Nephron progenitor cell (in vitro differentiated cells): ENCODE results near the gene OR5C1.

Experiments used
- DNase-seq: peaks from one replicate; pipeline ENCODE4 v3.0.0; 2021
- H3K27ac Mint-ChIP-seq: 2 replicates; pipeline ENCODE4 v1.8.0; 2021; ENCODE audit warnings: mild to moderate bottlenecking, moderate library complexity, mixed read lengths
- H3K27me3 Mint-ChIP-seq: 2 replicates; pipeline ENCODE4 v1.8.0; 2021; ENCODE audit warnings: mild to moderate bottlenecking, low read depth, mixed read lengths; ENCODE audit not compliant: poor library complexity
- H3K36me3 Mint-ChIP-seq: 2 replicates; pipeline ENCODE4 v1.8.0; 2021; ENCODE audit warnings: low read depth, mixed read lengths
- H3K4me1 Mint-ChIP-seq: 2 replicates; pipeline ENCODE4 v1.8.0; 2021; ENCODE audit warnings: mixed read lengths
- H3K4me3 Mint-ChIP-seq: 2 replicates; pipeline ENCODE4 v1.8.0; 2021; ENCODE audit warnings: mild to moderate bottlenecking, moderate library complexity, mixed read lengths
- H3K9me3 Mint-ChIP-seq: 2 replicates; pipeline ENCODE4 v1.8.0; 2021; ENCODE audit warnings: mild to moderate bottlenecking, moderate library complexity, mixed read lengths
- TF ChIP-seq, protein P1 (sequence below): fragments of 200-600 bp; sonication (generic); IDR thresholded peaks from 2 replicates; pipeline ENCODE4 v1.5.0; 2021; ENCODE audit warnings: antibody characterized with exemption

Gene OR5C1

DNA sequence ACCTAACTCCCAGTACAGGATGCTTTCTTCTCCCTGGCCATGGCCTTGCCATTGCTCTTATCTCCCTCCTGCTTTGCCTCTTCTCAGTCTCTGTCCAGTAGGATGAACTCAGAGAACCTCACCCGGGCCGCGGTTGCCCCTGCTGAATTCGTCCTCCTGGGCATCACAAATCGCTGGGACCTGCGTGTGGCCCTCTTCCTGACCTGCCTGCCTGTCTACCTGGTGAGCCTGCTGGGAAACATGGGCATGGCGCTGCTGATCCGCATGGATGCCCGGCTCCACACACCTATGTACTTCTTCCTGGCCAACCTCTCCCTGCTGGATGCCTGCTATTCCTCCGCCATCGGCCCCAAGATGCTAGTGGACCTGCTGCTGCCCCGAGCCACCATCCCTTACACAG lies at the start of gene OR5C1:
OR5C1 (plus strand) TSS at position 103 of the 400 bp plus-strand sequence; CDS start at position 103, 0 bp downstream.
- TF ChIP-seq, protein P1, sequence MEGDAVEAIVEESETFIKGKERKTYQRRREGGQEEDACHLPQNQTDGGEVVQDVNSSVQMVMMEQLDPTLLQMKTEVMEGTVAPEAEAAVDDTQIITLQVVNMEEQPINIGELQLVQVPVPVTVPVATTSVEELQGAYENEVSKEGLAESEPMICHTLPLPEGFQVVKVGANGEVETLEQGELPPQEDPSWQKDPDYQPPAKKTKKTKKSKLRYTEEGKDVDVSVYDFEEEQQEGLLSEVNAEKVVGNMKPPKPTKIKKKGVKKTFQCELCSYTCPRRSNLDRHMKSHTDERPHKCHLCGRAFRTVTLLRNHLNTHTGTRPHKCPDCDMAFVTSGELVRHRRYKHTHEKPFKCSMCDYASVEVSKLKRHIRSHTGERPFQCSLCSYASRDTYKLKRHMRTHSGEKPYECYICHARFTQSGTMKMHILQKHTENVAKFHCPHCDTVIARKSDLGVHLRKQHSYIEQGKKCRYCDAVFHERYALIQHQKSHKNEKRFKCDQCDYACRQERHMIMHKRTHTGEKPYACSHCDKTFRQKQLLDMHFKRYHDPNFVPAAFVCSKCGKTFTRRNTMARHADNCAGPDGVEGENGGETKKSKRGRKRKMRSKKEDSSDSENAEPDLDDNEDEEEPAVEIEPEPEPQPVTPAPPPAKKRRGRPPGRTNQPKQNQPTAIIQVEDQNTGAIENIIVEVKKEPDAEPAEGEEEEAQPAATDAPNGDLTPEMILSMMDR, result no peak
- H3K4me3 Mint-ChIP-seq, result no peak within 1 kb of the TSS
- H3K4me1 Mint-ChIP-seq, result no peaks in the 10 kb centered on the region
- H3K27ac Mint-ChIP-seq, result no peak within 1 kb of the TSS
- H3K27me3 Mint-ChIP-seq, result peaks cover 11% of the 10 kb centered on the region
- no peaks in the 10 kb centered on the region for H3K36me3 Mint-ChIP-seq
- peaks cover 42% of the 10 kb centered on the region for H3K9me3 Mint-ChIP-seq
- no peak for DNase-seq

DNA sequence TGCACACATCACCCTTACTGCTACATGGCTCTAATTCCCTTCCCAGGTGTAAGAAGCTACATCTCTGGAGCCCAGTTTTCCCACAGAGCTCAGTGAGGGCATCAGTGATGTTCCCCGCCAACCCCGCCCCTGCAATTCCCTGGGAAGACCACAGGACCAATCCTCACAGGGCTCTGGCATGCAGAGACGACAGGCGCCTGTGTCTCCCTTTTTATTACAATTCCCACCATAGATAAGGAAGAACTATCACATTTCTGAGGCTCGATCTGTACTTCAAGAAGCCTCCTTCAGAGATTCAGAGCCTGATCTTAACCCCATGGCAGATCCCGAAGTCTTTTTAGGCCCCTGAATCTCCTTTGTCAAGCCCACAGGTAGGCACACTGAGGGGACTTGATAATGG lies 46.7 kb upstream of the OR5C1 start, which contains the start of gene OR1L6:
OR1L6 (plus strand) TSS at position 301 of the 400 bp plus-strand sequence. CDS start 7,545 bp downstream, outside the sequence.
- Mint-ChIP-seq H3K4me3 (no peak within 1 kb of the TSS), H3K27ac (no peak within 1 kb of the TSS), H3K9me3 (peaks cover 41% of the 10 kb centered on the region), H3K4me1 (no peaks in the 10 kb centered on the region), H3K27me3 (peaks cover 10% of the 10 kb centered on the region), H3K36me3 (no peaks in the 10 kb centered on the region)
- TF ChIP-seq, protein P1, result no peak
- DNase-seq, result no peak

DNA sequence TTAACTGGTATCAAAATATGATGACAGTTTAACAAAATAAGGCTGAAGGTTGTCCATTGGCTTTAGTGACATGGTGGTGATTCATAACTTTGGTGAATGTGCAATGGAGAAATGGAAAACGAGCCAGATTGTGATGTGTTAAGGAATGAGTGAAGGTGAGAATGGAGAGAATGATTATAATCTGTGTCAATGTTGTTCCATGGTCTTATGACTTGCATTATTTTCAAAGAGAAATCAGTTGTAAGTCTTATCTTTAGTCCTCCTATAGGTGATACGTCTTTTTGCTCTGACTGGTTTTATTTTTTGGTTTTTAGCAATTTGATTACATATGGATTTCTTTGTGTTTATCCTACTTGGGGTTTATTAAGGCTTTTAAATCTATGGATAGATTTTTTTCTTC lies 33.9 kb upstream of the OR5C1 start:
- Mint-ChIP-seq H3K9me3 (peaks cover 47% of the 10 kb centered on the region), H3K36me3 (no peaks in the 10 kb centered on the region), H3K27me3 (no peaks in the 10 kb centered on the region), H3K4me3 (no peak overlapping the region), H3K27ac (no peak overlapping the region), H3K4me1 (no peaks in the 10 kb centered on the region)
- no peak for DNase-seq
- TF ChIP-seq, protein P1, result no peak

DNA sequence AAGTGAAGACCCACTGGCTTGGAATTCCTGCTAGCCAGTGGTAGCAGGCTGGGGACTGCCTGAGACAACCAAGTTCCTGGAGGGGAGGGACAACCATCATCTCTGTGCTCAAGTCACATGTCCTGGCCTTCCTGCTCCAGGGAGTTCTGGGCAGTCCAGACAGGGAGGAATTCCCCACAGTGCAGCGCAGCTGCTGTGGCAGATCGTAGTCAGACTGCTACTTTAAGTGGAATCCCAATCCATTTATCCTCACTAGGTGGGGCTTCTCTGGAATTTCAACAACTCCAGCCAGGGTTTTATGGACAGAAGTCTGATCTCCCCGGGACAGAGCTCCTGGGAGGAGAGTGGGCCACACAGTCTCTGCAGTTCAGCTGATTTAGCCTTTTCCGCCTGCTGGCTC lies 20.9 kb upstream of the OR5C1 start:
- TF ChIP-seq, protein P1, result no peak
- H3K9me3 Mint-ChIP-seq, result peaks cover 56% of the 10 kb centered on the region
- no peak overlapping the region for H3K4me3 Mint-ChIP-seq
- peaks cover 4% of the 10 kb centered on the region for H3K27me3 Mint-ChIP-seq
- H3K27ac Mint-ChIP-seq, result no peak overlapping the region
- no peaks in the 10 kb centered on the region for H3K36me3 Mint-ChIP-seq
- DNase-seq, result no peak
- H3K4me1 Mint-ChIP-seq, result no peaks in the 10 kb centered on the region

DNA sequence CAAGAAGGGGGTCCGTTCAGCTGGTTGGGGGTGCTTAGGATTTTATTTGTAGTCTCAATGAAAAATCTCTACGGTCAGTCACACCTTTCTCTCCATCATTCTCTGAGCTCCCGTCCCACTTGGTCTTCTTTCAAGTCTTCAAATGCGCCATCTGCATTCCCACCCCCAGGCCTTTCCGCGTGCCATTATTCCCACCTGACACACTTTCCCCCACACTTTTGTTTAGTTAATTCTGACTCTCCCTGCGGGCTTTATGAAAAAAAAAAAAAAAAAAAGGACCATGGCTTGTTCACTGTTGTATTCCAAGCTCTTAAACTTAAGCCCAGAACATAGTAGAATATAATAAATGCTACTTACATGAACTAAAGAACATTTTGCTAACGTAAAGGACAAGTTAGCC lies 11.7 kb upstream of the OR5C1 start:
- Mint-ChIP-seq H3K4me3 (no peak overlapping the region), H3K27me3 (peaks cover 18% of the 10 kb centered on the region), H3K36me3 (no peaks in the 10 kb centered on the region), H3K4me1 (no peaks in the 10 kb centered on the region), H3K27ac (no peak overlapping the region), H3K9me3 (peaks cover 24% of the 10 kb centered on the region)
- TF ChIP-seq, protein P1, result no peak
- DNase-seq, result no peak

DNA sequence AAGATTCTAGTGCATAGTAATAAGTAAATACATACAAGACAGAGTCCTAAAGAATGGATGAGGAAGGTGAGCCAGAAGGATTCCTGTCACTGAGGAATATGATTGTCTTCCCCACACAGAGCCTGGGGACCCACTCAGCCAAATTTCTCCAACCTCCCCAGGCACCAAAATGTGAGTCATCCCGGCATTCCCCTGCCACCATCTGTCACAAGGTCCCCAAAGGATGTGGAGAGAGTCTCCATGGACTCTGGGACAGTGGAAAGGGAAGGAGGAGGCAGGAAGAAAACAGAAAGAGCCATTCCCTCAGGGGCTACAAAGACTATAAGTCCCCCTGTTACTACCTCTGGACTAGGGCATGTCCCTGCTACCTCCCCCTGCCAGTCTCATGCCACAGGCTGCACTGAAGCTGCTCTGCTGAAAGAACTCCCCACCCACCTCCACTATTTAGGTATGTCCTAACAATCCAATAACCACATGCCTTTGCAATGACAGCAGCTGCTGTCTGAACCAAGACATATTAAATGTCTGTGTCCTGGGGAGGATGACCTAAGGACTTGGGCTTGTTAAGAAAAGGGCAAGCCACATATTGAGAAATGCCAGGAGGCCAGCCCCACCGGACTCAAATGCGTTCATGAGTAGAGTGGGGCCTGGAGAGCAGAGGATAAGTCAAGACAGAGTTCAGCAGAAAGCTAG lies 10.7 kb upstream of the OR5C1 start:
- H3K27ac Mint-ChIP-seq, result no peak overlapping the region
- H3K4me3 Mint-ChIP-seq, result no peak overlapping the region
- TF ChIP-seq, protein P1, result no peak
- no peak for DNase-seq
- peaks cover 15% of the 10 kb centered on the region for H3K9me3 Mint-ChIP-seq
- peaks cover 15% of the 10 kb centered on the region for H3K27me3 Mint-ChIP-seq
- H3K4me1 Mint-ChIP-seq, result no peaks in the 10 kb centered on the region
- no peaks in the 10 kb centered on the region for H3K36me3 Mint-ChIP-seq
